Small intestine (tissue), 7 donors: ENCODE measurements around the gene ZBTB7B. TPM values are rescaled to one million over a fixed set of nuclear protein-coding genes. Genes with fewer than 3 reads are reported as not detected.
"Not testable (repeated sequence)": the region's sequence is repeated elsewhere in the genome, so short reads cannot be mapped to it uniquely, and the experiment has no call there.

ENCODE experiments used
- DNase-seq, 2 donors: peaks; one replicate each; pipeline versions ENCODE4 v3.0.0 to v3.0.0-alpha.2; 2013
- FAIRE-seq: peaks from 2 replicates; lab custom pipeline; 2012; peaks lifted over from hg19 to GRCh38; lab: Jason Lieb, UNC
- H3K27ac ChIP-seq, 3 donors: one replicate each; pipeline ENCODE4 v1.5.1; 2013; ENCODE audit warnings: low read length in 2 of 3, mild to moderate bottlenecking in 2 of 3, control low read depth in 1 of 3, inconsistent platforms in 1 of 3, low read depth in 1 of 3, moderate library complexity in 1 of 3
- H3K27me3 ChIP-seq, 3 donors: one replicate each; pipeline ENCODE4 v1.6.1; 2013; ENCODE audit warnings: low read length in 3 of 3, inconsistent platforms in 1 of 3; ENCODE audit not compliant: control insufficient read depth in 3 of 3, insufficient read depth in 3 of 3
- H3K36me3 ChIP-seq, 3 donors: one replicate each; pipeline ENCODE4 v1.6.1; 2013; ENCODE audit warnings: low read length in 3 of 3, inconsistent platforms in 1 of 3, low read depth in 1 of 3, mild to moderate bottlenecking in 1 of 3, moderate library complexity in 1 of 3; ENCODE audit not compliant: control insufficient read depth in 3 of 3, insufficient read depth in 2 of 3
- H3K4me1 ChIP-seq, 3 donors: one replicate each; pipeline ENCODE4 v1.6.1; 2013; ENCODE audit warnings: low read length in 2 of 3, inconsistent platforms in 1 of 3, low read depth in 1 of 3, mild to moderate bottlenecking in 1 of 3, moderate library complexity in 1 of 3; ENCODE audit not compliant: control insufficient read depth in 3 of 3, insufficient read depth in 2 of 3
- H3K4me3 ChIP-seq, 3 donors: one replicate each; pipeline ENCODE4 v1.5.1; 2013; ENCODE audit warnings: low read length in 3 of 3, control low read depth in 1 of 3, inconsistent platforms in 1 of 3, low read depth in 1 of 3, mild to moderate bottlenecking in 1 of 3, moderate library complexity in 1 of 3
- H3K9me3 ChIP-seq, 2 donors: one replicate each; pipeline ENCODE4 v1.6.1; 2013; ENCODE audit warnings: low read depth in 1 of 2, low read length in 1 of 2; ENCODE audit not compliant: control insufficient read depth in 2 of 2, insufficient read depth in 1 of 2
- WGBS, 3 donors: extraction: QIAGEN DNeasy Blood & Tissue Kit; methylation state at CpG; one replicate each; pipeline ENCODE4 v1.1.7; 2013; 5-methylcytosine and 5-hydroxymethylcytosine counted together
- polyA plus RNA-seq, 4 donors: library from polyadenylated mRNA; stranded (reverse) in 3 of 4; unstranded in 1 of 4; fragments of 200-250 nt in 3 of 4; fragments of 120-200 nt in 1 of 4; gene quantifications; one replicate each; pipeline versions ENCODE4 v1.2.1 to v1.2.3, GENCODE V29; 2013
- donor health status: healthy with polysubstance abuse.
- donor health status: control.
- donor health status: control.
- donor health status: Bipolar disorder and iron deficiency.
- donor health status: healthy.

ZBTB7B gene
- polyA plus RNA-seq, 4 donors, result 51.5 to 222 (median 115) TPM

- H3K9me3 ChIP-seq, H3K4me3 ChIP-seq: not testable (repeated sequence)
- WGBS, 3 donors, result 63 to 75% (median 66%) methylated on average over 3 of the region's 3 CpGs
Measured at GRCh38 chr1:154977762-154978161, 24.8 kb upstream of the ZBTB7B start.

DNA sequence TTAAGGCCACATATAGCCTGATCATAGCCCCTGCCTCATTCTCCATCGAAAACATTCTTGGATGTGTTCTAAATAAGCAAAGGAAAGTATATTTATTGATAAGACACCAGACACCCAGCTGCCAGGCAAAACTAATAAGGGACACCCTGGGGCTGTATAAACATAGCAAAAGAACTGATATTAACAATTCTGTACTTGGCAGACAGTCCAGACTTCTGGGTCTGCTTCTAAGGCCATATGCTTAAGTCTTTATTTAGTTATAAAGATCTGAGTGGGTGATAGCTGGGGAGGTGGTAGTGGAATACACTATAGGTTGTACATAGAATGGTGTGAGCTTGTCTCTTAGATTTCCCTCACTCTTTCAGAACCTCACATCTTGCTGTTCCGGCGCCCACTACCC lies 24.2 kb upstream of the ZBTB7B start:
- Histone ChIP-seq H3K27me3 (no peaks in the 10 kb centered on the region), H3K27ac (no peak overlapping the region), H3K36me3 (peaks cover 0 to 10% (median 2%) of the 10 kb centered on the region in 3 donors), H3K9me3 (no peaks in the 10 kb centered on the region), H3K4me3 (no peak overlapping the region), H3K4me1 (peaks cover 0 to 19% (median 3%) of the 10 kb centered on the region in 3 donors)
- DNase-seq (no peak), FAIRE-seq (no peak)
- WGBS, 3 donors, result 93 to 94% (median 94%) methylated on average over 3 of the region's 3 CpGs

More at GRCh38 chr1:154977762-154978161, 24.8 kb upstream of the ZBTB7B start:
- H3K36me3 ChIP-seq, result peaks cover 0 to 10% (median 2%) of the 10 kb centered on the region in 3 donors
- not testable (repeated sequence) for H3K27me3 ChIP-seq, FAIRE-seq, DNase-seq, H3K27ac ChIP-seq
- peaks cover 0 to 23% (median 6%) of the 10 kb centered on the region in 3 donors for H3K4me1 ChIP-seq

DNA sequence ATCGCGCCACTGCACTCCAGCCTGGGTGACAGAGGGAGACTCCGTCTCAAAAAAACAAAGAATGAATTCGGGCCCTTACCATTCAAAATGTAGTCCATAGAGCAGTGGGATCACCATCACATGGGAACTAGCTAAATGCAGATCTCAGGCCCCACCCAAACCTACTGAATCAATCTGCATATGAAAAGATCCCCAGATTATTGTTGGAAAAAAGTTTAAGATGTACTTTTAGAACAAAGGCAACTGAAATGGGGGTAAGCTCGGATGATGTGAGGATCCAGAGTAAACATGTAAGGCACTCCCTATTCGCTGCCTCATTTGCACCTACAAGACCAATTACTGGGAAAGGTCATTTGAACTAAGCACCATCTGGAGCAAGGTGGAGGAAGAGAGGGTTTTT lies 20.3 kb upstream of the ZBTB7B start:
- 63 to 72% (median 66%) methylated on average over 6 of the region's 6 CpGs for WGBS, 3 donors
- H3K36me3 ChIP-seq, result peaks cover 0 to 22% (median 2%) of the 10 kb centered on the region in 3 donors
- H3K27me3 ChIP-seq, result no peaks in the 10 kb centered on the region
- peaks cover 0 to 12% (median 5%) of the 10 kb centered on the region in 3 donors for H3K4me1 ChIP-seq
- no peak for FAIRE-seq
- H3K4me3 ChIP-seq, result peak overlapping the region in 1 of 3 donors; percentile 85
- no peak overlapping the region for H3K27ac ChIP-seq
- DNase-seq, result no peak
- no peaks in the 10 kb centered on the region for H3K9me3 ChIP-seq

DNA sequence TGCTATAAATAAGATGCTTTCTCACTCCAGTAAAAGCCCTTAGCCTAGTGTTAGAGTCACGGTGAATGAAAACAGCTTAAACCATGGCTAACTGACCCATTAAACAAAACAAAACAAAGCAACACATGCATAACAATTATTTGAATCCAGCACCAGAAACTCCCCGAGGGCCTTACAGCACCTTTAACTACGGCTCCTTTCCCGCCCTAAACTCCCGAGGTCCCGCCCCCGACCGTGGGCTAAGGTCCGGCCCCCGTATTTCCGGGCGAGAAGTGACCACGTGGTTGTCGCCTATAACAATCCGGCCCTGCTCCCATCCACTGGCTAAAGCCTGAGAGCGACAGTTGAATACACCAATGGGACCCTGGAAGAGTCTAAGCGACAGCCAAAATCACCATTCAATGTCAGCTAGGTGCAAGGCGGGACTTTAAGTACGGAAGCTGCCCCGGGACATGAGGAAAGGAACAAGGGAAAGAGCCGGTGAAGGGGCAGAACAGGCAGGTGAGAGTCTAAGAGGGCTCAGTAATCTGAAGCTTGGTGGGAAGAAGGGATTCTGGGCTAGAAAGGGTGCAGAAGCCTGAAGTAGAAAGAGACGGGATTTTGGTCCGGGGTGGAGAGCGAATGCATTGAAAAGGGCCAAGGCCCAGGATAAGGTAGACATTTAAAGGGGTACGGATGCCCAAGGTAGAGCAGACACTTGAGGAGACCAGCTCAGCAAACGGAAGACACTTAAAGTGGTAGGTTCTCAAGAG lies 19.5 kb upstream of the ZBTB7B start, which contains the start of gene FLAD1:
Gene FLAD1, plus strand, starts transcription at position 448 of the 752 bp plus-strand sequence. CDS start 351 bp downstream, outside the sequence.
- peak within 1 kb of the TSS; percentile 27 to 74 (median 54) for H3K27ac ChIP-seq
- H3K4me1 ChIP-seq, result peaks cover 0 to 8% (median 5%) of the 10 kb centered on the region in 3 donors
- H3K36me3 ChIP-seq, result peaks cover 0 to 29% (median 2%) of the 10 kb centered on the region in 3 donors
- peak within 1 kb of the TSS; percentile 81 to 85 (median 85) for H3K4me3 ChIP-seq
- 0 to 1% (median 1%) methylated on average over 26 of the region's 26 CpGs for WGBS, 3 donors
- no peaks in the 10 kb centered on the region for H3K27me3 ChIP-seq
- H3K9me3 ChIP-seq, result no peaks in the 10 kb centered on the region
- DNase-seq (peak; percentile 99 to 100), FAIRE-seq (no peak)

DNA sequence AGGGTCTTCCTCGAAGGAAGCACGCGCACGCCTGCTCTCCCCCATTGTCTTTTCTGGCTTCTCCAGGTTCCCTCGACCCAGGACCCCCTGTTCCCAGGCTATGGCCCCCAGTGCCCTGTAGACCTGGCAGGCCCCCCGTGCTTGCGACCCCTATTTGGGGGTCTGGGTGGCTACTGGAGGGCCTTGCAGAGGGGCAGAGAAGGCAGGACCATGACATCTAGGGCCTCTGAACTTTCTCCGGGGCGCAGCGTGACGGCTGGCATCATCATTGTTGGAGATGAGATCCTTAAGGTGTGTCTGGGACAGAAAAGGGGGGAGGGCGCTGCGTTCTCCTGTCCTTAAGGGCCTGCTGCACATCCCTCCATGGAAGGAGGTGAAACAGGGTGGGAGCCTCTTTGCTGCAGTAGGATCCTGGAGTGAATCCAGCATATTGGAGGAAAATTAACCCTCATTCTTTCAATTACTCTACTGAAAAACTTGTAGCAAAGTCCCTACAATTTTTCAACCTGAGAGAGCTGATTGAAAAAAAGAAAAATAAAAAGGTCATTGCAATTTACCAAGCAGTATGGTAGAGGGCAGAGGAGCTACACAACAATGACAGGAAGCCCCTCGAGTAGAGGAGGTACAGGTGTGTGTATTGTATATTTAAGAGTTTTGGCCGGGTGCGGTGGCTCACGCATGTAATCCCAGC lies 18.7 kb upstream of the ZBTB7B start:
- Histone ChIP-seq H3K4me1 (peaks cover 0 to 12% (median 5%) of the 10 kb centered on the region in 3 donors), H3K4me3 (peak overlapping the region; percentile 81 to 85 (median 85)), H3K9me3 (no peaks in the 10 kb centered on the region), H3K36me3 (peaks cover 0 to 38% (median 0%) of the 10 kb centered on the region in 3 donors), H3K27me3 (no peaks in the 10 kb centered on the region), H3K27ac (peak overlapping the region; percentile 27 to 74 (median 54))
- FAIRE-seq, result no peak
- DNase-seq, result no peak
- 14 to 19% (median 16%) methylated on average over 17 of the region's 17 CpGs for WGBS, 3 donors

- H3K27me3 ChIP-seq, FAIRE-seq, DNase-seq, H3K4me3 ChIP-seq, H3K27ac ChIP-seq, H3K9me3 ChIP-seq: not testable (repeated sequence)
- peaks cover 5 to 52% (median 5%) of the 10 kb centered on the region in 3 donors for H3K36me3 ChIP-seq
- H3K4me1 ChIP-seq, result peaks cover 2 to 20% (median 5%) of the 10 kb centered on the region in 3 donors
- WGBS, 3 donors, result 88 to 93% (median 91%) methylated on average over 4 of the region's 4 CpGs
Measured at GRCh38 chr1:154986736-154987135, 15.9 kb upstream of the ZBTB7B start.

DNA sequence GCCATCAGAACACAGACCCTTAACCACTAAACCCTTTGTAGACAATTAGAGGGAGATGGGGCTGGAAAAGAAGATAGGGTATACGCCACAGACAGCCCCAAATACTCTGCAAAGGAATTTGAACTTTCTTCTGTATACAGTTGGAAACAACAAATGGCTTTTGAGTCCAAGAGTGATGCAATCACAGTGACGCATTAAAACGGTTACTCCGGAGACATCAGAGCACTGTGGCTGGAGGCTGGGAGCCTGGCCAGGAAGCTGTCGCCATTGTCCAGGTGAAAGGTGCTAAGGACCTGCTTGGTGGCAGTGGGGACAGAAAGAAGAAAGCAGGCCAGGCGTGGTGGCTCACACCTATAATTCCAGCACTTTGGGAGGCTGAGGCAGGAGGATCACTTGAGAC lies 15.3 kb upstream of the ZBTB7B start:
- no peak overlapping the region for H3K27ac ChIP-seq
- no peak overlapping the region for H3K4me3 ChIP-seq
- H3K27me3 ChIP-seq, result no peaks in the 10 kb centered on the region
- H3K4me1 ChIP-seq, result peaks cover 2 to 20% (median 5%) of the 10 kb centered on the region in 3 donors
- H3K9me3 ChIP-seq, result no peaks in the 10 kb centered on the region
- FAIRE-seq (no peak), DNase-seq (no peak)
- 62 to 79% (median 69%) methylated on average over 6 of the region's 6 CpGs for WGBS, 3 donors
- H3K36me3 ChIP-seq, result peaks cover 5 to 53% (median 5%) of the 10 kb centered on the region in 3 donors
